Retinal pigment epithelial cell (primary cell): Measurements from ENCODE around the gene NOCT.
"Not testable (repeated sequence)": the region's sequence is repeated elsewhere in the genome, so short reads cannot be mapped to it uniquely, and the experiment has no call there.

Experiments used
- DNase-seq: peaks from one replicate; pipeline ENCODE4 v3.0.0-alpha.2; 2010; ENCODE audit warnings: low read depth
- H3K4me3 ChIP-seq: 2 replicates; pipeline ENCODE4 v1.5.1; 2011; ENCODE audit warnings: mild to moderate bottlenecking, low read length, control low read depth, moderate library complexity
- TF ChIP-seq, protein P1 (sequence below): conservative IDR thresholded peaks from 2 replicates; pipeline ENCODE4 v1.5.1; 2011; ENCODE audit warnings: low read depth, low read length, control low read depth, inconsistent platforms

NOCT gene

DNA sequence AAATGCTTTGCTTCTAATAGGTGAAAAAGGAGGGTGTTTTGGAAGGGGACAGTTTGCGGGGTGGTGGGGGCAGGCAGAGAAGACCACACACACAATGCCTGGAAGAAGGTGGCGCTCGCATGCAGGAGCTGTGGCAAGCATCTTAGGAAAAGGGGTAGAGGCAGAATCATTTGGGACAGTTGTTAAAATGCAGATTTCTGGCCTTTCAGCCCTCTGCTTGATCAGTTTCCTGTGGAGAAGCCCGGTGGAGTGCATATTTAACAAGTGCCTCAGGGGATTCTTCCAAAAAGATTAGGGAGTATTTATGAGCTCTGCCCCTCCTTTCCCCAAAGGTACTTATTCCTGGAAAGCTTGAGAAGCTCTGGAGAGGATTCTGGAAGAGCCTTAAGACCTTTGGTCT, 4.8 kb downstream of the NOCT start:
- H3K4me3 ChIP-seq = no peak overlapping the region
- no peak for DNase-seq
- TF ChIP-seq, protein P1, sequence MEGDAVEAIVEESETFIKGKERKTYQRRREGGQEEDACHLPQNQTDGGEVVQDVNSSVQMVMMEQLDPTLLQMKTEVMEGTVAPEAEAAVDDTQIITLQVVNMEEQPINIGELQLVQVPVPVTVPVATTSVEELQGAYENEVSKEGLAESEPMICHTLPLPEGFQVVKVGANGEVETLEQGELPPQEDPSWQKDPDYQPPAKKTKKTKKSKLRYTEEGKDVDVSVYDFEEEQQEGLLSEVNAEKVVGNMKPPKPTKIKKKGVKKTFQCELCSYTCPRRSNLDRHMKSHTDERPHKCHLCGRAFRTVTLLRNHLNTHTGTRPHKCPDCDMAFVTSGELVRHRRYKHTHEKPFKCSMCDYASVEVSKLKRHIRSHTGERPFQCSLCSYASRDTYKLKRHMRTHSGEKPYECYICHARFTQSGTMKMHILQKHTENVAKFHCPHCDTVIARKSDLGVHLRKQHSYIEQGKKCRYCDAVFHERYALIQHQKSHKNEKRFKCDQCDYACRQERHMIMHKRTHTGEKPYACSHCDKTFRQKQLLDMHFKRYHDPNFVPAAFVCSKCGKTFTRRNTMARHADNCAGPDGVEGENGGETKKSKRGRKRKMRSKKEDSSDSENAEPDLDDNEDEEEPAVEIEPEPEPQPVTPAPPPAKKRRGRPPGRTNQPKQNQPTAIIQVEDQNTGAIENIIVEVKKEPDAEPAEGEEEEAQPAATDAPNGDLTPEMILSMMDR = no peak

DNA sequence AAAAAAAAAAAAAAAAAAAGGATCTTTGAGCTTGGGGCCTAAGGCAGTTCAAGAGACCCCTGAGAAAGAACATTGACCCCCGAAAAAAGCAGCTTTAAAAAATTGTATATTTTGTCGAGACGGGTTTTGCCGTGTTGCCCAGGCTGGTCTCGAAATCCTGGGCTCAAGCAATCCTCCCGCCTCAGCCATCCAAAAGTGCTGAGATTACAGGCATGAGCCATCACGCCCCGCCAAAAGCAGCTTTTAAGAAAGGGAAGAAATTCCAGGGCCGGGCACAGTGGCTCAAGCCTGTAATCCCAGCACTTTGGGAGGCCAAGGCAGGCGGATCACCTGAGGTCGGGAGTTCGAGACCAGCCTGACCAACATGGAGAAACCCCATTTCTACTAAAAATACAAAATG, 5.5 kb downstream of the NOCT start:
- not testable (repeated sequence) for H3K4me3 ChIP-seq, DNase-seq

DNA sequence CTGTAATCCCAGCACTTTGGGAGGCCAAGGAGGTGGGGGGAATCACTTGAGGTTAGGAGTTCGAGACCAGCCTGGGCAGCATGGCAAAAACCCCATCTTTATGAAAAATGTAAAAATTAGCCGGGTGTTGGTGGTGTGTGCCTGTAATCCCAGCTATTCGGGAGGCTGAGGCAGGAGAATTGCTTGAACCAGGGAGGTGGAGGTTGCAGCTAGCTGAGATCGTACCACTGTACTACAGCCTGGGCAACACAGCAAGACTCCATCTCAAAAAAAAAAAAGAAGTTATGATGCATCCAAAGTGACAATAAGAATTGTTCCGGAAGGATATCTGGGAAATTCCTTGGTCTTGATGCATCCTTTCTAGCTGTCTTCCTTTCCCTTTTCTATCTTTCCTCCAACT, 7.3 kb downstream of the NOCT start:
- no peak overlapping the region for H3K4me3 ChIP-seq
- DNase-seq = no peak
- TF ChIP-seq, protein P1 = no peak

DNA sequence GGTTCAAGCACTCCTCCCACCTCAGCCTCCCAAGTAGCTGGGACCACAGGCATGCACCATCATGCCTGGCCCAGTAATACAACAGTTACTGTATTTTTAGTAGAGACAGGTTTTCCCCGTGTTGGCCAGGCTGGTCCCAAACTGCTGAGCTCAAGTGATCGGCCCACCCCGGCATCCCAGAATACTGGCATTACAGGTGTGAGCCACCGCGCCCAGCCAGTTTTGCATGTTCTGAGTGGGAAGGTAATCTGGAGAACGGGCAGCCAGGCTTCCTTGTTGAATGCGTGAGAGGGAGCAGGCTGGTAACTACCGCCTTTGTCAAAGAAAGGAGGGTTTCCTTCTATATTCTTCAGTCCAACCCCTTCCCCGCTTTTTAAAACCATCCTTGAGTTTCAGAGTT, 9.1 kb downstream of the NOCT start:
- no peak overlapping the region for H3K4me3 ChIP-seq
- TF ChIP-seq, protein P1 = no peak
- no peak for DNase-seq

DNA sequence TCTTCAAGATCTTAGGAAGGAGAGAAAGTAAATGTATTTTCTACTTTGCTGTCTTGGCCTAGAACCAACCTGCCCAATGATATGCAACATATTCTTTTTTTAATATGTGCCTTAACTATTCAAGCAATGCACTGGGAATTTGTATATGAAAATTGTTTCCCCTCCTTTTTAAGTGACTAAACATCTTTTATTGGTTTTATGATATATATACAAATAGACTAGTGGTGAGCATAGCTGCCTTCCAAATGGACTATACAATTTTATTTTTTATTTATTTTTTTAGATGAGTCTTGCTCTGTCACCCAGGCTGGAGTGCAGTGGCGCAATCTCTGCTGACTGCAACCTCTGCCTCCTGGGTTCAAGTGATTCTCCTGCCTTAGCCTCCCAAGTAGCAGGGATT, 10.3 kb downstream of the NOCT start:
- no peak for DNase-seq
- TF ChIP-seq, protein P1 = no peak
- H3K4me3 ChIP-seq = no peak overlapping the region

DNA sequence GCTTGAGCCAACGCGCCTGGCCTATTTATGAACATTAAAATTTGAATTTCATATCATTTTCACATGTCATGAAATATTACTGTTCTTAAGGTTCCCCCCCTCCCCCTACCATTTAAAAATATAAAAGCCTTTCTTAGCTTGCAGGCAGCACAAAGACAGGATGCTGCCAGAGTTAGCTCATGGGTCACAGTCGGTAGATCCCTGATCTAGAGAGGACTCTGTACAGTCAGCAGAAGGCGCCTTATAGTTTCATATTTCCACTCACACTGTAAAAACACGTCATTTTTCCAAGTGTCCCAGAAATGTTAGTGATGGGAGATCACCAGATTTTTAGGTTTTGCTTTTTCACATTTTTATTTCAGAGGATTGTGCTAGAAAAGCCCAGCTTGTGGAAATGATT, 12.2 kb downstream of the NOCT start:
- no peak overlapping the region for H3K4me3 ChIP-seq
- no peak for DNase-seq
- TF ChIP-seq, protein P1 = no peak

DNA sequence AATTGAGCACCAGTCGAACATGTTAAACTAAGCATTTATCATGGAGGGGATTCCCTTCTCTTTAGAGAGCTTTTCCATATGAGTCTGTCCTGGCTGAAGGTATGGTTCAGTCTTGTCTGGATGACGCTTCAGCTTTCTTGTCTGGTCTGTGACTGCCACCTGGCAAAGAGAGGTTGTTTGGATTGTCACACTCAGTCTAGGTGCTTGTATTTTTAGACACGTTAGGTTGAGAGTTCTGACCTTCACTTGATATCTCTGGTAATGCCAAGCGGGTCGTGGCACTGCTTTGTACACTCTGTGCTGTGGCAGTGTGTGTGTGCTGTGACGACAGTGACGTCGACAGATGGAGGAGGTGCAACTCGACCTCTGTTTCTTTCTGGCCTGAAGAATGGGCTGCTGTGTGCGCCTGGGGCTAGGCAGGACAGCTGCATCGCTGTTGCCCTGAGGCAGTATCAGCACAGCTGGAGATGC, 12.6 kb downstream of the NOCT start:
- TF ChIP-seq, protein P1 = no peak
- H3K4me3 ChIP-seq = no peak overlapping the region
- DNase-seq = no peak

DNA sequence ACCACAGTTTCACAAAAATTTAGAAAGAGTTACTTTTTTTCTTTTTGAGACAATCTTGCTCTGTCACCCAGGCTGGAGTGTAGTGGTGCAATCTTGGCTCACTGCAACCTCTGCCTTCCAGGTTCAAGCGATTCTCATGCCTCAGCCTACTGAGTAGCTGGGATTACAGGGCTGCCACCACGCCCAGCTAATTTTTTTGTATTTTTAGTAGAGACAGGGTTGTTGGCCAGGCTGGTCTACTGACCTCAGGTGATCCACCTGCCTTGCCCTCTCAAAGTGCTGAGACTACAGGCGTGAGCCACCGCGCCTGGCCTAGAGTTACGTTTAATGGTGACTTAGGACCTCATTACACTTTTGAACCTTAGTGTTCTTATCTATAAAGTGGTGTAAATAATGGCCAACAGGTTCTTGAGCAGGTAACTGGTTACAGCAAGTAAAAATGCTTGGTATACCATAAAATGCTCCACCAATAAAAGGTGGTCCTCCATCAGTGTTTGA, 14.3 kb downstream of the NOCT start:
- H3K4me3 ChIP-seq, DNase-seq: not testable (repeated sequence)
